HepG2 (cell line): Measurements from ENCODE around the gene UNG. TPM values are rescaled to one million over a fixed set of nuclear protein-coding genes. Genes with fewer than 3 reads are reported as not detected.
A peak's percentile ranks its signal among the peaks of the same experiment; 100 is the strongest.

Experiments
- ATAC-seq: fragments of 200-7000 bp; cut with Tn5 transposase; 3 replicates; pipeline ENCODE4 v1.9.1; 2020; ENCODE audit warnings: mild to moderate bottlenecking, moderate library complexity
- BruUV-seq: library from RNA; stranded (reverse); fragments of 400-500 nt; replicated peaks from 2 replicates; lab custom pipeline; 2021; lab: Mats Ljungman, UMichigan
- CTCF ChIA-PET: fragments of 300-600 bp; formaldehyde crosslinking; extraction: SDS; loops from one replicate; lab custom pipeline; 2021; ENCODE audit warnings: low total read pairs, inconsistent platforms, low intra/inter-chr PET ratio; lab: Yijun Ruan, JAX
- POLR2A ChIA-PET: fragments of 350-600 bp; sonication (Branson Sonifier 250); formaldehyde crosslinking; loops from one replicate; lab custom pipeline; 2020; ENCODE audit warnings: antibody characterized with exemption, inconsistent platforms; lab: Yijun Ruan, JAX
- DNase-seq: peaks from one replicate; pipeline ENCODE4 v3.0.0-alpha.2; 2015; ENCODE audit warnings: low spot score
- FAIRE-seq: peaks from 3 replicates; lab custom pipeline; 2011; peaks lifted over from hg19 to GRCh38; lab: Jason Lieb, UNC
- H2AFZ ChIP-seq: one replicate; pipeline ENCODE4 v1.6.1; 2011; ENCODE audit warnings: low read length, inconsistent platforms
- H3K27ac ChIP-seq: fragments of 300-600 bp; 3 replicates; pipeline ENCODE4 v1.8.0; 2011; ENCODE audit warnings: mixed run types, mild to moderate bottlenecking, mixed read lengths, low read length, inconsistent platforms; ENCODE audit not compliant: insufficient read depth; ENCODE audit errors: extremely low read length
- H3K27me3 ChIP-seq, 2 experiments: fragments of 200-600 bp in 1 of 2; 2 replicates in 1 of 2; 3 replicates in 1 of 2; pipeline versions ENCODE4 v1.6.0 to v1.8.0; 2011; ENCODE audit warnings: low read length in 2 of 2, mild to moderate bottlenecking in 2 of 2, moderate library complexity in 2 of 2, inconsistent platforms in 1 of 2; ENCODE audit not compliant: insufficient read depth in 2 of 2, control insufficient read depth in 1 of 2
- H3K36me3 ChIP-seq, 2 experiments: fragments of 200-600 bp in 1 of 2; replicated peaks in 1 of 2; 2 replicates in 1 of 2; 3 replicates in 1 of 2; pipeline versions ENCODE4 v1.5.1 to v1.8.0; 2011; ENCODE audit warnings: low read length in 2 of 2, inconsistent platforms in 1 of 2; ENCODE audit not compliant: insufficient read depth in 2 of 2, control insufficient read depth in 1 of 2
- H3K4me1 ChIP-seq: 2 replicates; pipeline ENCODE4 v1.5.1; 2012; ENCODE audit warnings: low read length, inconsistent platforms; ENCODE audit not compliant: insufficient read depth
- H3K4me2 ChIP-seq: 2 replicates; pipeline ENCODE4 v1.6.0; 2011; ENCODE audit warnings: low read depth, low read length, inconsistent platforms
- H3K4me3 ChIP-seq, 3 experiments: fragments of 200-600 bp in 1 of 3; sonication (generic), shearing (Covaris generic) in 1 of 3; replicated peaks in 1 of 3; 2 replicates each; pipeline ENCODE4 v1.5.1; 2011 to 2016; ENCODE audit warnings: low read length in 3 of 3, inconsistent platforms in 2 of 3, low read depth in 2 of 3, mild to moderate bottlenecking in 2 of 3, control low read depth in 1 of 3, mixed read lengths in 1 of 3; ENCODE audit not compliant: insufficient read depth in 1 of 3
- H3K79me2 ChIP-seq: one replicate; pipeline ENCODE4 v1.6.1; 2011; ENCODE audit warnings: low read length, inconsistent platforms; ENCODE audit not compliant: insufficient read depth
- H3K9ac ChIP-seq: 2 replicates; pipeline ENCODE4 v1.6.0; 2011; ENCODE audit warnings: mild to moderate bottlenecking, low read depth, low read length, inconsistent platforms; ENCODE audit not compliant: insufficient read depth
- H3K9me3 ChIP-seq: 2 replicates; pipeline ENCODE4 v1.5.1; 2012; ENCODE audit warnings: mild to moderate bottlenecking, low read length
- H4K20me1 ChIP-seq: 2 replicates; pipeline ENCODE4 v1.6.0; 2011; ENCODE audit warnings: inconsistent platforms, mild to moderate bottlenecking, low read length, moderate library complexity; ENCODE audit not compliant: insufficient read depth
- CEBPB ChIP-seq: IDR thresholded peaks from 2 replicates; pipeline ENCODE4 v1.6.1; 2011; ENCODE audit warnings: low read depth, low read length, improper control_type of control experiment, borderline replicate concordance
- CEBPG ChIP-seq: IDR thresholded peaks from 2 replicates; pipeline ENCODE4 v1.6.1; 2016
- HNF4A ChIP-seq: sonication (generic); formaldehyde crosslinking; IDR thresholded peaks from 2 replicates; pipeline ENCODE4 v1.4.0; 2020; ENCODE audit warnings: missing genetic modification reagents
- HNRNPUL1 ChIP-seq: fragments of 200-400 bp; formaldehyde crosslinking; IDR thresholded peaks from 2 replicates; pipeline ENCODE4 v1.6.1; 2017; ENCODE audit warnings: low read depth, mild to moderate bottlenecking, low read length, moderate library complexity
- HOMEZ ChIP-seq: IDR thresholded peaks from 2 replicates; pipeline ENCODE4 v1.6.1; 2016; ENCODE audit warnings: low read depth
- KDM6A ChIP-seq: IDR thresholded peaks from 2 replicates; pipeline ENCODE4 v1.6.1; 2016; ENCODE audit warnings: low read depth
- MIXL1 ChIP-seq: IDR thresholded peaks from 2 replicates; pipeline ENCODE4 v1.6.1; 2016
- ONECUT2 ChIP-seq: sonication (generic); formaldehyde crosslinking; IDR thresholded peaks from 2 replicates; pipeline ENCODE4 v1.4.0; 2020; ENCODE audit warnings: missing genetic modification reagents
- PATZ1 ChIP-seq: sonication (generic); formaldehyde crosslinking; IDR thresholded peaks from 2 replicates; pipeline ENCODE4 v1.4.0; 2020; ENCODE audit warnings: missing genetic modification reagents
- PAXIP1 ChIP-seq: sonication (generic); formaldehyde crosslinking; conservative IDR thresholded peaks from 2 replicates; pipeline ENCODE4 v1.4.0; 2020; ENCODE audit warnings: mild to moderate bottlenecking, missing genetic modification reagents, moderate library complexity
- PHF21A ChIP-seq: sonication (generic); formaldehyde crosslinking; IDR thresholded peaks from 2 replicates; pipeline ENCODE4 v1.5.0; 2020; ENCODE audit warnings: mild to moderate bottlenecking, missing genetic modification reagents
- POGZ ChIP-seq: sonication (generic); formaldehyde crosslinking; IDR thresholded peaks from 2 replicates; pipeline ENCODE4 v1.4.0; 2020; ENCODE audit warnings: mild to moderate bottlenecking, missing genetic modification reagents
- SAP130 ChIP-seq: IDR thresholded peaks from 2 replicates; pipeline ENCODE4 v1.6.1; 2016; ENCODE audit warnings: low read depth
- ZBTB37 ChIP-seq: sonication (generic); formaldehyde crosslinking; IDR thresholded peaks from 2 replicates; pipeline ENCODE4 v1.4.0; 2020; ENCODE audit warnings: mild to moderate bottlenecking, missing genetic modification reagents
- ZMYM4 ChIP-seq: sonication (generic); formaldehyde crosslinking; IDR thresholded peaks from 2 replicates; pipeline ENCODE4 v1.8.1; 2023; ENCODE audit warnings: mild to moderate bottlenecking, missing genetic modification reagents
- ZNF644 ChIP-seq: IDR thresholded peaks from 2 replicates; pipeline ENCODE4 v1.6.1; 2016; ENCODE audit warnings: low read depth
- ZNF713 ChIP-seq: sonication (generic); formaldehyde crosslinking; IDR thresholded peaks from 2 replicates; pipeline ENCODE4 v1.4.0; 2020; ENCODE audit warnings: mild to moderate bottlenecking, missing genetic modification reagents
- ZNF766 ChIP-seq: sonication (generic); formaldehyde crosslinking; IDR thresholded peaks from 2 replicates; pipeline ENCODE4 v1.5.0; 2020; ENCODE audit warnings: missing genetic modification reagents, borderline replicate concordance
- WGBS: methylation state at CpG from one replicate; pipeline ENCODE4 v1.1.6; 2017; ENCODE audit warnings: low lambda C conversion rate; 5-methylcytosine and 5-hydroxymethylcytosine counted together
- in situ Hi-C: cut with HindIII; loops from 2 replicates; pipeline ENCODE4 v1.10.0; 2017; ENCODE audit warnings: low pct_unique_long_range_greater_than_20kb; ENCODE audit not compliant: extremely low pct_ligation_motif_present
- intact Hi-C: fragments of 100-400 bp; cut with micrococcal nuclease; formaldehyde crosslinking; loops from one replicate; pipeline ENCODE4 v1.10.0; 2022; ENCODE audit not compliant: unreplicated experiment
- polyA plus RNA-seq, 8 experiments: library from polyadenylated mRNA; depleted of rRNA in 3 of 8; stranded (reverse) in 7 of 8; unstranded in 1 of 8; fragments of >200 nt; fragmentation: Illumina TruSeq in 4 of 8; extraction: Trizol in 4 of 8; gene quantifications; 2 replicates each; pipeline versions ENCODE4 v1.2.1 to v1.2.3, GENCODE V29; 2011 to 2016; ENCODE audit warnings: low read depth in 4 of 8, missing spikeins in 1 of 8, mixed read lengths in 1 of 8; ENCODE audit not compliant: insufficient read depth in 1 of 8
- total RNA-seq, 5 experiments: library from RNA; depleted of rRNA; stranded (reverse); fragments of >200 nt; fragmentation: Illumina TruSeq; extraction: Trizol; gene quantifications; 2 replicates each; pipeline ENCODE4 v1.2.3, GENCODE V29; 2016; ENCODE audit warnings: low read depth in 1 of 5

Gene UNG
- total and polyA plus RNA-seq, 2 of the 13 experiments (the other 11 are each of a cell fraction or from before 2014, with no cell fraction given), result 23.3 to 114 TPM

- no peaks in the 10 kb centered on the region for H3K27me3 ChIP-seq
- ATAC-seq (peak; percentile 79), FAIRE-seq (peak; percentile 87), DNase-seq (peak; percentile 44)
- H3K9me3 ChIP-seq, result no peaks in the 10 kb centered on the region
- no peaks in the 10 kb centered on the region for H3K79me2 ChIP-seq
- no peak overlapping the region for H2AFZ ChIP-seq
- H3K4me2 ChIP-seq, result peak overlapping the region; percentile 26; the same call in 1 of the 2 replicates
- intact Hi-C loops (no loop called here), in situ Hi-C loops (no loop called here)
- CTCF ChIA-PET, result no interaction called here
- no peak overlapping the region for H3K9ac ChIP-seq
- H3K36me3 ChIP-seq, result peaks cover 9 to 51% of the 10 kb centered on the region in 2 experiments
- no TSS peak for BruUV-seq
- peaks cover 45% of the 10 kb centered on the region for H3K4me1 ChIP-seq
- no peak overlapping the region for H3K4me3 ChIP-seq
- peak overlapping the region; percentile 6 for H3K27ac ChIP-seq
- WGBS, result 0% methylated on average over 1 of the region's 2 CpGs
- H4K20me1 ChIP-seq, result no peaks in the 10 kb centered on the region
- POLR2A ChIA-PET, result interaction anchor here (0.9 to 1.3 kb wide), 3 partner anchors 9 to 18 kb away, joined by 3 to 5 read pairs (median 4); partner anchors contain the start of gene ALKBH2
- no peak for TF ChIP-seq ONECUT2 (CRISPR knock-in tag)
- peak; percentile 54; the same call in 1 of the 2 replicates for TF ChIP-seq HOMEZ (CRISPR knock-in tag)
- 0 out of 2 replicates have a peak, but pooled peaks have one; percentile 52 for TF ChIP-seq POGZ
- TF ChIP-seq PAXIP1 (CRISPR knock-in tag), result peak; percentile 59
- peak; percentile 47; the same call in 1 of the 2 replicates for TF ChIP-seq CEBPB
- TF ChIP-seq ZMYM4 (CRISPR knock-in tag), result peak; percentile 58
- peak; percentile 95 for TF ChIP-seq ZNF644 (CRISPR knock-in tag)
- TF ChIP-seq ZNF713 (CRISPR knock-in tag), result no peak
- no peak for TF ChIP-seq ZNF766 (CRISPR knock-in tag)
- TF ChIP-seq SAP130 (CRISPR knock-in tag), result no peak
- TF ChIP-seq HNRNPUL1, result peak; percentile 57; the same call in 1 of the 2 replicates
- peak; percentile 63 for TF ChIP-seq CEBPG
- peak; percentile 17; the same call in 1 of the 2 replicates for TF ChIP-seq PATZ1
- TF ChIP-seq MIXL1, result 0 out of 2 replicates have a peak, but pooled peaks have one; percentile 40
- TF ChIP-seq ZBTB37 (CRISPR knock-in tag), result no peak
- peak; percentile 59 for TF ChIP-seq HNF4A (CRISPR knock-in tag)
- TF ChIP-seq KDM6A (CRISPR knock-in tag), result 0 out of 2 replicates have a peak, but pooled peaks have one; percentile 19
- TF ChIP-seq PHF21A (CRISPR knock-in tag), result 0 out of 2 replicates have a peak, but pooled peaks have one; percentile 18
Observed at GRCh38 chr12:109084425-109084824, 13.0 kb upstream of the UNG start.
